ENCODE results near the gene SLC7A10. TPM values are rescaled to one million over a fixed set of nuclear protein-coding genes. Genes with fewer than 3 reads are reported as not detected.

SLC7A10 gene
- total and polyA plus RNA-seq, 7 donors = 0.27 to 1.4 (median 1.1) TPM; not detected in 4

DNA sequence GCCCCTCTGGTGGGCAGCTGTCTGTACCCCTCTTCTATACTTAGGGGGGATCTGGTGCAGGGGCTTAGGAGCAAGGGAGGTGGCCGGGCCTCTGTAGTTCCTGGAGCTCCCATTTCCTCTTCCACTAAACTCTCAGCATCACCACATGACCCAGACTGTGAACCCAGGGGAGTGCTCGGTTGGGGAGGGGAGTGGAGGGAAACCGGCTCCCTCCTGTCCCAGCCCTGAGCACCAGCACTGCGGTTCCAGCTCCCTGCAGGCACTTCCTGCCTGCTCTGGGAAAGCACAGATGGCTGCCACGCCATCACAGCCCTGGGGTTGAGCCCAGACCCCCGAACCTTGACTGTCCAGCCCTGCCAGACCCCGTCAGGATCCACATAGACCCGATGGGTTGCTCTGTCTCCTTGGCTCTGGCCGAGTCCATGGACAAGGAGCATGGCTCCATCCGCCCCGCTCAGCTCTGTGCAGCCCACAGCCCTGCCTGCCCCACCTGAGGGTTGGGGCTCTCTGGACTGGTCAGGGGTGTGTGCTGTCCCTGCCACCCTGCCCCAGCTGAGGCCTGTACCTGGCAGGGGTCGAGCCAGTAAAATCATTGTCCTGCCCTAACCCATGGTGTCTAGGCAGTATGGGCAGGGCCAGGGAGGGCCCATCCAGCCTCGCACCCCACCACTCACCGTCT lies 36.0 kb upstream of the SLC7A10 start:
- intact Hi-C loops (cut with DNase I) = no loop called here
- DNase-seq = no peak
- H3K36me3 ChIP-seq = no peaks in the 10 kb centered on the region
- no peaks in the 10 kb centered on the region for H3K9me3 ChIP-seq
- TF ChIP-seq POLR2A (IDR thresholded peaks at IDR 0.05) = no peak
- TF ChIP-seq, protein P1, sequence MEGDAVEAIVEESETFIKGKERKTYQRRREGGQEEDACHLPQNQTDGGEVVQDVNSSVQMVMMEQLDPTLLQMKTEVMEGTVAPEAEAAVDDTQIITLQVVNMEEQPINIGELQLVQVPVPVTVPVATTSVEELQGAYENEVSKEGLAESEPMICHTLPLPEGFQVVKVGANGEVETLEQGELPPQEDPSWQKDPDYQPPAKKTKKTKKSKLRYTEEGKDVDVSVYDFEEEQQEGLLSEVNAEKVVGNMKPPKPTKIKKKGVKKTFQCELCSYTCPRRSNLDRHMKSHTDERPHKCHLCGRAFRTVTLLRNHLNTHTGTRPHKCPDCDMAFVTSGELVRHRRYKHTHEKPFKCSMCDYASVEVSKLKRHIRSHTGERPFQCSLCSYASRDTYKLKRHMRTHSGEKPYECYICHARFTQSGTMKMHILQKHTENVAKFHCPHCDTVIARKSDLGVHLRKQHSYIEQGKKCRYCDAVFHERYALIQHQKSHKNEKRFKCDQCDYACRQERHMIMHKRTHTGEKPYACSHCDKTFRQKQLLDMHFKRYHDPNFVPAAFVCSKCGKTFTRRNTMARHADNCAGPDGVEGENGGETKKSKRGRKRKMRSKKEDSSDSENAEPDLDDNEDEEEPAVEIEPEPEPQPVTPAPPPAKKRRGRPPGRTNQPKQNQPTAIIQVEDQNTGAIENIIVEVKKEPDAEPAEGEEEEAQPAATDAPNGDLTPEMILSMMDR (IDR thresholded peaks at IDR 0.05) = no peak
- TF ChIP-seq POLR2AphosphoS5 (IDR thresholded peaks at IDR 0.05) = no peak
- TF ChIP-seq EP300 (IDR thresholded peaks at IDR 0.05) = no peak
- no peaks in the 10 kb centered on the region for H3K27me3 ChIP-seq
- WGBS, 2 donors = 62 to 76% methylated on average over 14 of the region's 14 CpGs
- H3K27ac ChIP-seq = peak overlapping the region in 1 of 4 donors; percentile 20
- H3K4me3 ChIP-seq = no peak overlapping the region
- H3K4me1 ChIP-seq = no peaks in the 10 kb centered on the region

DNA sequence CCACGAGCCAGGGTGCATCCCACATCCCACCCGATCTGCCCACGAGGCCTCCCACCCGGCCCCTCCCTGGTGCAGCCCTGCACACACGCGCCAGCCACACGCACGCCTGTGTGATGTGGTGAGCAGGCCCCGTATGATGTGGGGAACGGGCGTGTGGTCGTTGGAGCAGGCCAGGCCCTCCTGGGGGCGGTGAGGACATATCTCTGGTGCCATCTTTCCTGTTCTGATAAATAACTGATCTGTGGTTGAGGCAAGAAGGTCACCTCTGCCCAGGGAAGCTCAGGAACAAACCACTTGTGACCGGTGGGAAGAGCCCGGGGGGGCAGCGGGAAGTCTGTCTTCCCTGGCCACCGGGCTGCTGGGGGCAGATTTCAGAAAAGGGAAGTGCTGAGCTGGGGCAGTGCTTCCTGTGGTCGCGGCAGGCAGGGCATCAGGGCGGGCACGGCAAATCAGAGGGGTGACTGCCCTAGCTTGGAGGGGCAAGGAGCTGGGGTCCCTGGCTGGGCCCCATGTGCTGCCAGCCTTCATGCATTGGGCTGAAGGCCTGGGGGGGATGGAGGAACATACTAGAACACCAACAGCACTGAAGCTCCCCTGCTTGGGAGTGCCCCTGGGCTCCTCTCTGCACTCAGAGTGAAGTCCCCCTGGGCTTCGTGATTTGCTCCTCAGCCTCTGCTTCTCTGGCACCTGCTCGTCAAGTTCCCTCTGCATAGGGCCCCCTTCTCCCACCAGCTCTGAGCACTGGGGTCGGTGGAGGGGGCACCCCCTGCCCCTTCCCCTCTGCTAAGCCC lies 35.2 kb upstream of the SLC7A10 start:
- intact Hi-C loops (cut with DNase I) = no loop called here
- Histone ChIP-seq H3K4me3 (no peak overlapping the region), H3K4me1 (no peaks in the 10 kb centered on the region), H3K36me3 (no peaks in the 10 kb centered on the region), H3K9me3 (no peaks in the 10 kb centered on the region), H3K27ac (peak overlapping the region in 1 of 4 donors; percentile 20), H3K27me3 (no peaks in the 10 kb centered on the region)
- 43 to 77% methylated on average over 24 of the region's 24 CpGs for WGBS, 2 donors
- TF ChIP-seq EP300 (IDR thresholded peaks at IDR 0.05) (no peak), POLR2A (IDR thresholded peaks at IDR 0.05) (no peak), POLR2AphosphoS5 (IDR thresholded peaks at IDR 0.05) (no peak)
- TF ChIP-seq, protein P1 (IDR thresholded peaks at IDR 0.05) = no peak
- no peak for DNase-seq

DNA sequence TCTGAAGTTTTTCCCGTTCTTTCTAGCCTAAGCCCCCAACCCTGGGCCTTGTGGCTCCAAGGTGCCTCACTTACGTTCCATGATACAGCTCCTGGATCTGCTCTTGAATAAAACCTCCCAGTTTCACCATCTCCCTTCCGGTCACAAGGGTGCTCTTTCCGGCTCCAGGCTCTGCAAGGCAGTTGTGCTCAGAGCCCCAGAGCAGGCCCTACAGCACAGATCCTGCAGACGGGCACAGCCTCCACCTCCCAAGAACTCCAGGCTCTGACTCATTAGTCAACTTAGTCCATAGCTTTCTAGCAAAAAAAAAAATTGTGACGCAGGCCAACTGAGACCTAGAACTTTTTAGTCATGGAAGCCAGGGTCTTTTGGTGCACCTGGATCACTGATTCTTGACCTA lies 33.9 kb upstream of the SLC7A10 start:
- DNase-seq = no peak
- H3K4me1 ChIP-seq = no peaks in the 10 kb centered on the region
- no peaks in the 10 kb centered on the region for H3K36me3 ChIP-seq
- H3K9me3 ChIP-seq = no peaks in the 10 kb centered on the region
- 86 to 87% methylated on average over 6 of the region's 6 CpGs for WGBS, 2 donors
- H3K4me3 ChIP-seq = no peak overlapping the region
- TF ChIP-seq, protein P1 (IDR thresholded peaks at IDR 0.05) = no peak
- TF ChIP-seq POLR2AphosphoS5 (IDR thresholded peaks at IDR 0.05) (no peak), EP300 (IDR thresholded peaks at IDR 0.05) (no peak), POLR2A (IDR thresholded peaks at IDR 0.05) (no peak)
- intact Hi-C loops (cut with DNase I) = no loop called here
- no peak overlapping the region for H3K27ac ChIP-seq
- no peaks in the 10 kb centered on the region for H3K27me3 ChIP-seq

DNA sequence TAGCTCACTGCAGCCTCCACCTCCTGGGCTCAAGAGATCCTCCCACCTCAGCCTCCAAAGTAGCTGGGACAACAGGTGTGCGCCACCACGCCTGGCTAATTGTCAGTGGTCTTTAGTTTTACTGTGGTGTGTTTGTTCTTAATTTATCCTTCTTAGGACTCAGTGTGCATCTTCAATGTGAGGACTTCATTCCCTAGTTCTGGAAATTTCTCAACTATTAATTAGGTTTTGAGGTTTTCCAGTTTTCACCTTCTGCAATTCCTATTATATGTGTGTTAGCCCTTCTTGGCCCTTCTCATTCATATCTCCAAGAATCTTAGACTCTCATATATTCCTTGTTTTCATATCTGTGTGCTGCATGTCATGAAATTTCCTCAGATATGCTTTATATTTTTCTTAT lies 32.2 kb upstream of the SLC7A10 start:
- no peak for TF ChIP-seq EP300 (IDR thresholded peaks at IDR 0.05)
- Histone ChIP-seq H3K27ac (no peak overlapping the region), H3K36me3 (no peaks in the 10 kb centered on the region), H3K9me3 (no peaks in the 10 kb centered on the region), H3K27me3 (peaks cover 0 to 12% (median 5%) of the 10 kb centered on the region in 3 donors), H3K4me1 (no peaks in the 10 kb centered on the region), H3K4me3 (no peak overlapping the region)
- 98 to 99% methylated on average over 2 of the region's 2 CpGs for WGBS, 2 donors
- DNase-seq = no peak
- intact Hi-C loops (cut with DNase I) = no loop called here

DNA sequence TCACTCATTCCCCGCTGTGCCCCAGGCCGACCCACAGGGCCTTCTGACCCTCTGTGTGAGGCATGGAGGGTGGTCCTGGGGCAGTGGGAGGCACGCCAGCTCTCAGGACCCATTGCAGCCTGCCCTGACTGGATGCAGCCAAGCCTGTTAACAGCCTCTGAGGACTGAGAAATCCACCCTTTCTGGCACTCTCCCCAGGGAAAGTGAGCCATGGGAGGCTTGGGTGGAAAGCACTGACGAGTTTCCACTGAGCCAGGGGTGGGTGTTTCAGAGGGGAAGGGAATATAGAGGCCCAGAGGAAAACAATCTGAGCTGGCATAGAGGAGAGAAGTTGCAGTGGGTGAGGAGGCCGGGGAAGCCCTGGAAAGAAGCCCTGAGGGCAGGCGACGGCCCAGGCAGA lies 30.6 kb upstream of the SLC7A10 start:
- 77 to 83% methylated on average over 7 of the region's 7 CpGs for WGBS, 2 donors
- intact Hi-C loops (cut with DNase I) = no loop called here
- Histone ChIP-seq H3K36me3 (no peaks in the 10 kb centered on the region), H3K4me1 (no peaks in the 10 kb centered on the region), H3K4me3 (no peak overlapping the region), H3K27me3 (peaks cover 0 to 26% (median 8%) of the 10 kb centered on the region in 3 donors), H3K9me3 (no peaks in the 10 kb centered on the region), H3K27ac (no peak overlapping the region)
- no peak for DNase-seq
- no peak for TF ChIP-seq POLR2AphosphoS5 (IDR thresholded peaks at IDR 0.05)
- TF ChIP-seq EP300 (IDR thresholded peaks at IDR 0.05) = no peak
- no peak for TF ChIP-seq POLR2A (IDR thresholded peaks at IDR 0.05)
- TF ChIP-seq, protein P1 (IDR thresholded peaks at IDR 0.05) = no peak
